ENCODE data around the gene DUSP22.

DNA sequence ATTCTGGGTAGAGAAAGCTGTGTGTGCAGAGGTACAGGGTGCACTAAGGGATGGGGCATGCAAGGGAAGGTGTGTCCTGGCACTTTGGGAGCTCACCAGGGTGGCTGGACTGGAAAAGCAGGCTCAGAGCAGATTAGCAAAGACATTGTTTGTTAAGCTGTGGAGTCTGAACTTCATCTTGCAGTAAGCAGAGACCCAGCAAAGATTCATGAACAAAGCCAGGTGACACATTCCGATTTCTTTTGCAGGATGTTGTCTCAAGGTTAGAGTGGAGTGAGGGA is 28.8 kb downstream of the DUSP22 start:
- TF ChIP-seq CTCF (IDR thresholded peaks at IDR 0.05) (no peak), POLR2A (IDR thresholded peaks at IDR 0.05) (no peak), EP300 (IDR thresholded peaks at IDR 0.05) (no peak), POLR2AphosphoS5 (IDR thresholded peaks at IDR 0.05) (no peak)

All from stomach (tissue), 4 donors.